OCI-M2 (cell line): ENCODE measurements around the gene RPL18.

Experiments used
- DNase-seq: peaks from one replicate; lab custom pipeline; 2025; ENCODE audit not compliant: unreplicated experiment; lab: John Stamatoyannopoulos, UW

Gene RPL18

DNA sequence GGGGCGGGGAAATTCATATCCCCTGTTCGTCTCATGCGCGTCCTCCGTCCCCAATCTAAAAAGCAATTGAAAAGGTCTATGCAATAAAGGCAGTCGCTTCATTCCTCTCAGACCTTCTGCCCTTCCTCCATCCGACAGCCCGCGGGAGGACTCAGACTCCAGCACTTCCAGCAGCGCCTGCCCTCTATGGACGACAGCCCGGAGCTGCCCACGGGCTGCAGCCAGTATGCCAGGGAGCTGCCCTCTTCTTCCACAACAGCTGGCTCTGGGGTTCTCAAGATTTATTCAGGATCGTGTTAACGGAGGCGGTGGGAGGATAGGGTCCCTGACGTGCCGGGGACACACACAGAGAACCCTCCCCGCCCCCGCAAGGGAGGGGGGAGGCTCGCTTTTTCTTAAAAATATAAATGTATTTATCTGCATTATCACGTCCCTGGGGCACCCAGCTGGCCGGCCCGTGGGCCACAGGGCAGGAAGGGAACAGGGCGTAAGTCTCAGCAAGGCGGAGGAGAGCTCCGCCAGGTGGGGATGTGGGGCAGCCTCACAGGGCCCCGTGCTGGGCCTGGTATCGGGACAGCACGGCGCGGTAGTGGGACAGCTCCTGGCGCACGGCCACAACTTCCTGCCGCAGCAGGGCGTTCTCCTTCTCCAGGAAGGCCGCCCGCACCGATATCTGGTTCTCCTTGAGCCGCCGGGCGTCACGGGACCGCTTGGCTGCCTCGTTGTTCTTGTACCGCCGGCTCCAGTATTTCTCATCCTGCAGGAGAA, 11.5 kb upstream of the RPL18 start:
- DNase-seq, result no peak

DNA sequence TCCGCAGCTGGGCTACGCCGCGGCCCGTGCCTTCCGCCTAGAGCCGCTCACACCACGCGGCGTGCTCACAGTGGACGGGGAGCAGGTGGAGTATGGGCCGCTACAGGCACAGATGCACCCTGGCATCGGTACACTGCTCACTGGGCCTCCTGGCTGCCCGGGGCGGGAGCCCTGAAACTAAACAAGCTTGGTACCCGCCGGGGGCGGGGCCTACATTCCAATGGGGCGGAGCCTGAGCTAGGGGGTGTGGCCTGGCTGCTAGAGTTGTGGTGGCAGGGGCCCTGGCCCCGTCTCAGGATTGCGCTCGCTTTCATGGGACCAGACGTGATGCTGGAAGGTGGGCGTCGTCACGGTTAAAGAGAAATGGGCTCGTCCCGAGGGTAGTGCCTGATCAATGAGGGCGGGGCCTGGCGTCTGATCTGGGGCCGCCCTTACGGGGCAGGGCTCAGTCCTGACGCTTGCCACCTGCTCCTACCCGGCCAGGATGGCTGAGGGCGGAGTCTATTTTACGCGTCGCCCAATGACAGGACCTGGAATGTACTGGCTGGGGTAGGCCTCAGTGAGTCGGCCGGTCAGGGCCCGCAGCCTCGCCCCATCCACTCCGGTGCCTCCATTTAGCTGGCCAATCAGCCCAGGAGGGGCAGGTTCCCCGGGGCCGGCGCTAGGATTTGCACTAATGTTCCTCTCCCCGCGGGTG, 10.8 kb upstream of the RPL18 start:
- DNase-seq, result no peak

DNA sequence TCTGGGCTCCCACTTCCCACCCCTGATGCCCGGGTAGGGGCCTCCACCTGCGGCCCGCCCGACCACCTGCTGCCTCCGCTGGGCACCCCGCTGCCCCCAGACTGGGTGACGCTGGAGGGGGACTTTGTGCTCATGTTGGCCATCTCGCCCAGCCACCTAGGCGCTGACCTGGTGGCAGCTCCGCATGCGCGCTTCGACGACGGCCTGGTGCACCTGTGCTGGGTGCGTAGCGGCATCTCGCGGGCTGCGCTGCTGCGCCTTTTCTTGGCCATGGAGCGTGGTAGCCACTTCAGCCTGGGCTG, 10.3 kb upstream of the RPL18 start:
- DNase-seq, result no peak

DNA sequence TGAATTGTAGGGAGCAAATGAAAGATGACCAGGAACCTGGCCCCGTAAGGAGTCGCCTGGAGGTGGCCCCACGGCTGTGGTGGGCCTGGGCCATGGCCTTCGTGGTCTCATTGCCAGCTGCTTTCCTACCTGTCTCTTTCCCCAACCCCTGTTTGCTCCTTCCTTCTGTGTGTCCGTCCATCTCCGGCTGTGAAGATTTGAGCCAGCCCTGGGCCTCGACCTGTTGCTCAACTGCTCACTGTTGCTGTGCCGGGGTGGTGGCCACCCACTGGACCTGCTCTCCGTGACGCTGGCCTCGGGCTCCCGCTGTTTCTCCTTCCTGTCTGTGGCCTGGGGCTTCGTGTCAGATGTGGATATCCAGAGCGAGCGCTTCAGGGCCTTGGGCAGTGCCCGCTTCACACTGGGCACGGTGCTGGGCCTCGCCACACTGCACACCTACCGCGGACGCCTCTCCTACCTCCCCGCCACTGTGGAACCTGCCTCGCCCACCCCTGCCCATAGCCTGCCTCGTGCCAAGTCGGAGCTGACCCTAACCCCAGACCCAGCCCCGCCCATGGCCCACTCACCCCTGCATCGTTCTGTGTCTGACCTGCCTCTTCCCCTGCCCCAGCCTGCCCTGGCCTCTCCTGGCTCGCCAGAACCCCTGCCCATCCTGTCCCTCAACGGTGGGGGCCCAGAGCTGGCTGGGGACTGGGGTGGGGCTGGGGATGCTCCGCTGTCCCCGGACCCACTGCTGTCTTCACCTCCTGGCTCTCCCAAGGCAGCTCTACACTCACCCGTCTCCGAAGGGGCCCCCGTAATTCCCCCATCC, 9.7 kb upstream of the RPL18 start:
- DNase-seq, result no peak

DNA sequence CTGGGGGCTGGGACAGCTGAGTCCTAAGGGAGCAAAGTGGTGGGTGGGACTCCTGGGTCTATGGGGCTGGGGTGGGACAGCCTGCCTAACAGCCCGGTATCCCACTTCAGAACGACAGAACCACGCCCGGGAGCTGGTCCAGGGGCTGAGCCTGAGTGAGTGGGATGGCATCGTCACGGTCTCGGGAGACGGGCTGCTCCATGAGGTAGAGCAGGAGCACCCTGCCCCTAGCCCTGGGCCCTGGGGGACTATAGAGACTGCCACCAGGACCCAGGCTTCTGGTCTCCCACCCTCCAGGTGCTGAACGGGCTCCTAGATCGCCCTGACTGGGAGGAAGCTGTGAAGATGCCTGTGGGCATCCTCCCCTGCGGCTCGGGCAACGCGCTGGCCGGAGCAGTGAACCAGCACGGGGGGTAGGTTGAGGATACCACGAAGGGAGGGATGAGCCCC, 8.9 kb upstream of the RPL18 start:
- DNase-seq, result no peak

DNA sequence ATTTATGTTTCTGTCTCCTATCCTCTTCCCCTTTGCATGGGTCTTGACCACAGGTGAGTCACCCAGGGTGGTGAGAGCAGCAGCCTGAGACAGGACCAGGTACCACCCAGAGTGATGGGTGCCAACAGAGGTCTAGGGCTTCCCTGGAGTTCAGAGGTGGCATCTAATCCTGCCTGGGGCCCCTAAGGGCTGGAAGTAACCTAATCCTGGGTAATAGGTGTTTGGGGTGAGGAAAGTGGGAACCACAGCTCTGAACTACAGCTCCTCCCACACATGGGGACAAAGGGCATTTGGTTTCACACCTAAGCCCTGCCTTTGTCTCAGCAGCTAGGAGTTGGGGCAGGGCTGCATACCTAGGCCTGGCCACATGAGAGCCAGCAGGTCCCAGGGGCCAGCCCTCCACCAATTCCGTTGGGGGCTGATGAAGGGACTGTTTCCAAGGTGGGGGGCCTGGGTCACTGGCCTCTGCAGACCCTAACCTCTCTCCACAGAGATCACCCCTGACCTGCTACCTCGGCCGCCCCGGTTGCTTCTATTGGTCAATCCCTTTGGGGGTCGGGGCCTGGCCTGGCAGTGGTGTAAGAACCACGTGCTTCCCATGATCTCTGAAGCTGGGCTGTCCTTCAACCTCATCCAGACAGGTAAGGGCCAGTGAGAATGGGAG, 8.4 kb upstream of the RPL18 start:
- DNase-seq, result no peak

DNA sequence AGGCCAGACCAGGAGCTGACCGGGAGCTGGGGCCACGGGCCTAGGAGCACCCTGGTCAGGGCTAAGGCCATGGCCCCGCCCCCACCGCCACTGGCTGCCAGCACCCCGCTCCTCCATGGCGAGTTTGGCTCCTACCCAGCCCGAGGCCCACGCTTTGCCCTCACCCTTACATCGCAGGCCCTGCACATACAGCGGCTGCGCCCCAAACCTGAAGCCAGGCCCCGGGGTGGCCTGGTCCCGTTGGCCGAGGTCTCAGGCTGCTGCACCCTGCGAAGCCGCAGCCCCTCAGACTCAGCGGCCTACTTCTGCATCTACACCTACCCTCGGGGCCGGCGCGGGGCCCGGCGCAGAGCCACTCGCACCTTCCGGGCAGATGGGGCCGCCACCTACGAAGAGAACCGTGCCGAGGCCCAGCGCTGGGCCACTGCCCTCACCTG, 6.9 kb upstream of the RPL18 start:
- DNase-seq, result no peak

DNA sequence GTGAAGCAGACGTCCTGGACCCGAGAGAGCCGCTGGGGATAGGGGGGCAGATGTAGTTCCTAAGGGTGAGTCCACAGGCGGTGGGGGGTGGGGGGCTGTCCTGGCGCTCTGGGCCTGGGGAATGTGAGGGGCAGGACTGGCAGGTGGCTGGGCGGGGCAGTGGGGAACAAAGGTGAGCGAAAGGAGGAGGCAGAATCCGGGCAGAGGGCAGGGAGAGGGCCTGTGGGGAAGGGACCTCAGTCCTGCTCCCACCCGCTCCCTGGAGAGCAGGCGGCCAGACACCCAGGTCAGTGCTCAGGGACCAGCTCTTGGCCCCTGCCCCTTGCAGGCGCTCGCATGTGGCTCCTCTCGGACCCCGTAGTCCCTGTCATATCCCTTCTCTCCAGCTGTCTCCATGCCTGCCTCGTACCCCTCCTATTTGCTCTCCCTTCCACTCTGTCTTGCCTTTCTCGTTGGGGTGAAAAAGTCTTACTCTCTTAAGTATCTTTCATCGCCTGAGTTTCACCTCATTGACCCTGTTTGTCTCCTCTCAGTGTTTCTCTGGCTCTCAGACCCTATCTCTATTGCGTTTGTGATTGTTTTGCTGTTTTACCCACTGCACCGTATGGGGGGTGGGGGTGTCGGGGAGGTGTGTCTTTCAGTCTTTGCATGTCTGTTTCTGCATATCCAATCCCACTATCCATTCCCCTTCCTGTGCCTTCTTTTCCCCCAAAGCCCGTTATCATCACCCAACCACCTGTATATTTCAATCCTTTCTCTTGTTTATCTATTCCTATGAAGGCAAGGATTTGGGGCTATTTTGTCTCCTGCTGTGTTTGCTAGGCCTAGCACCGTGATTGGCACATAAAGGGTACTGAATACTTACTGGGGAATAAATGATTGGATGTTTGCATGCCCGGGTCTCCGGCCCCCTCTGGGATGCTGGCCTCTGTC, 6.1 kb upstream of the RPL18 start:
- no peak for DNase-seq

DNA sequence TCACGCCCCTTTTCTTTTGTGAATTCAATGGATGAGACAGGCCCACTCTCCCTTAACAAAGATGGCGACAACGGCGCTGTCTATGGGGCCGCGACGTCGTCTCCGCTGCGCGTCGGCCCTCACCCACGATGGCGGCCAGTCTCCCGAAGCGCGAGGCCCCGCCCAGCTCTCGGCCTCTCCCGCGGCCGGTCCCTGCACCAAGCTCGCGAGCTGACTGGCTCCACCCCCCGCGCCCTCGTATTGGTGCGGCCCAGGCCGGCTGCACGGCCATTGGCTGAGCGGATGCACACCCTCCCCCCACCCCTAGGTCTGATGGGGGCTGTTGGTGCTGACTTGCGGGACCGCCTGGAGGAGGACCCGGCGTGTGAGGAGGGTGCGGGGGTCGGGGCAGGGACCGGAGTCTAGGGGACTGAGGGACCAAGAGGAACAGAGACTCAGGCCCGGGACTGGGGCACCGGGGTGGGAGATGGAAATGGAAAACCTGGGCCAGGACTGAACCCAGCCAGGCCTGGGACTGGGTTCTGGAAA, 5.2 kb upstream of the RPL18 start:
- no peak for DNase-seq

DNA sequence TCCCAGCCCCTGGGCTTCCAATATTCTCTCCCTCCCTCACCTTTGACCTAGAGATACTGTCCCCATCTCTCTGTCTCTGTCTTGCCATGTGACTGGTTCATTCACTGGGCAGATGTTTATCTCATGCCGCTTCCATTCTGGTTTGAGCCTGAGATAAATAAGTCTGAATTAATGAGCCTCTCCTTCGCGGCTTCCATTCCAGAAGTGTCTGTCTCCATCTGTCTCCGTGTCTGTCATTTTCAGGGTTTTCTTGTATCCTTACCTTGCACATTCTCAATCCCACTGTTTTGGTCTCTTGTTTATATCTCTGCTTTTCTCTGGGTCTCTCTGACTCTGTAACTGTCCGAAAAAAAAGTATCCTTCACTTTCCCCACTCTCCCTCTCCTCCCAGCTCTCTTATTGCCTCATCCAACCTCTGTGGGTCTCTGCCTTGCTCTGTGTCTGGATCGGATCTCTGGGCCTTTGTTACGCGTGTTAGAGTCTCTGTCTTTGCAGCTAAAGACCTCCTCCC, 4.6 kb upstream of the RPL18 start:
- DNase-seq, result no peak

DNA sequence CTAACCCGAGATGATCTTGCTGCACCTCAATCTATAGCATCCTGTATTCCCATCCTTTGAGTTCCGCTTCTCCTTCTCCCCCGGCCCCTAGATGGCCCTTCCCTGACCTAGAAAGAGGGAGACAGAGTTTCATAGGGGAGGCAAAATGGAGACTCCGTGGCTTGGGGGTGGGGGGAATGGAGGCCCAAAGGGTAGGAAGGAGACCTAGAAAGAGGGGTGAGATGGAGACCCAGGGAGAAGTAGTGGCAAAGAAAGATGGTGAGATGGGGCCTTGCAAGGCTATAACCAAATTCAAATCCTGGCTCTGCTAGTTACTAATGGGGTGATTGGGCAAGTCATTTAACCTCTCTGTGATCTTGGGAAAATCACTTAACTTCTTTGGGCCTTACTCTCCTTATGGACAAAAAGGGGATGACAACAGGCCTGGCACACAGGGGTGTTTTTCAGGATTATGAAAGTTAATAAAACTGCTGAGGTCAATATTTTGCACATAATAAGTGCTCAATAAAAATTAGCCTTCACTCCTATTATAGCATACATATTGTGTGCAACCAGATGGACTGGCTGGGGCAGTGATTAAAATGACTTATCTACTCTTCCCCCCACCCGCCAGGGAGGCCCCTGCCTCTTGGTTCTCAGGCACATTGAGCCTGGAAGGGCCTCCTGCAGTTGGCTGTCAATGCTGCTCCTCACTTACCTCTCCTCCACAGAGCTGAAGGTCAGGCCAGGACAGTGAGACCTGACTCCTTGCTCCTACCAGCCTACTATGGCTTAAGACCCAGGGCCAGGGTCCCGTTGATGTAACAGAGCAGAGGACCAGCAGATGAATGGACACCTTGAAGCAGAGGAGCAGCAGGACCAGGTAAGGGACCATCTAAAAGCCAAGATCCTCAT, 961 bp upstream of the RPL18 start:
- no peak for DNase-seq

DNA sequence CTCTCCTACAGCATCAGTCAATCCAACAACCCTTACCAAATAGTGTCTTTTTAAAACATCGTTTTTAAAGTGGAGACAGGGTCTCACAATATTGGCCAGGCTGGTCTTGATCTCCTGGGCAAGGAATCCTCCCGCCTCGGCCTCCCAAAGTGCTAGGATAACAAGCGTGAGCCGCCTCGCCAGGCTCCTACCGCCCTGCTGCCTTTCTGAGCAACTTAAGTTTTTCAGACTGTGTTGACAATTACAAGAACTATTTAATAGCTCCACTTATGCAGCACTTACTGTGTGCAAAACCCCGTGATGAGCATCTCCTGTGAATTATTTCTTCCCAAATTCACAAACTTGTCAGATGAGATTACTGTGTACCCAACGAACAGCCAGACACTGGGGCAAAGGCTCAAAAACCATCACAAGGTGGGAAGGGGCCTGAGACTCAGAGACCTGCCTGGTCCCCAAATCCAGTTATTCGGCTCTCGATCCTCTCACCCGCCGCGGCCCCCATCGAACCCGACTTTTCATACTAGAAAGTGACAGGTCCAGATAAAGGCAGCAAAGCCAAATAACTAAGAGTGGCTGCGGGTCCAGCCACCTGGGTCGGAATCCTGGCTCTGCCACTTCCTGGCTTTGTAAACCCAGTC, 581 bp downstream of the RPL18 start:
- DNase-seq, result no peak

DNA sequence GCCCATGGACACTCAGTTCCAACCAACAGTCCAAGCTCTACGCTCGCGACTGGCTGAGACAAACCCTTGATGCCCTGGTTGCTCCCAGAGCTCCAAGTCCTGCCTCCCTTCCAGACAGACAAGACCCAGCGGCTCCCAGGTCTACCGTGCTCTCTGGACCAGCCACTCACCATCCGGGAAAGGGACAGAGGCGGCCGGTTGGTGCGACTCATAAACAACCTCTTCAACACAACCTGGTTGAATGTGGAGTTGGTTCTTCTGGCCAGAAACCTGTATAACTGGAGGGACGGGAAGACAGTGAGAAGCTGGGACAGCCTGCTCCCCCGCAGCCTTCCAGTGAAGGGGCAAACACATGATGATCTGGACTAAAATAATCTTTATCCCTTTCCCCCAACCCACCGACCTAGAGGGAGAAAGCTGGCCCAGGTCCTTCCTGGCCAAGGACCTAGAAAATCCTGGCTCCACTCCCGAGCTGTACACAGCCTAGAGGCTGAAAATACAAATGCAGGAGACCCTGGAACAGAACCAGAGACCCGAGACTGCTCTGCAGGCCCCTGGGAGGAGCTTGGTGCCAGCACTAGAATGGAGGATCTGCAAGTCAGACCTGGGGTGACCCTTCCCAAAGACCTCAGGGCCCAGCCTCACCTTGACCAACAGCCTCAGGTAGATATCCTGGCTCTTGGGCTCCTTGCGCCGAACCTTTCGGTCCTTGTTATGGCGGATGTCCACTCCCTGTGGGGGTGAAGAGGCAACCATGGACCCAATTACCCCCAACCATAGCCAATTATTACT, 1.6 kb downstream of the RPL18 start:
- DNase-seq, result no peak

DNA sequence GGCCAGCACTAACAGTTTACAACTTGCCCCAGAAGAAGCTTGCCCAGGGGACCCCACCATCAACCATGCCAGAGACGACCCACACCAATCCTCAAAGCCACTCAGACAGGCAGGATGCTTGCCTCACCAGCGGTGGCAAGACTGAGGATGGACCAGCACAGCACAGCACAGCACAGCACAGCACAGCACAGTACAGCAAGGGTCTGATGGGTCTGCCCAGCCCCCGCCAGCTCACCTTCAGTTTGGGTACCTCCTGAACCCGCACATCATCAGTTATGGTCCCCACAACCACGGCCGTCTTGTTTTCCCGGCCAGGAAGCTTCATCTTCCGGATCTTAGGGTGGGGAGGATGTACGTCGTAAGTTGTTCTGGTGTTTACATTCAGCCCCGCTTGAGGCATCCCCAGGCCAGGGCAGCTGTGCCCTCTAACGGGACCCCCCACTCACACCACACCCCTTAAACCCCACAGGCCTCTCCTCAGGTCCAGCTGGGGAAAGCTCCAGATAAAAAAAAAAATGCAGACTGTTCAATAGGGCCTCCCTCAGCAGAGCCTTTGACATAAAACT, 2.4 kb downstream of the RPL18 start:
- DNase-seq, result no peak

DNA sequence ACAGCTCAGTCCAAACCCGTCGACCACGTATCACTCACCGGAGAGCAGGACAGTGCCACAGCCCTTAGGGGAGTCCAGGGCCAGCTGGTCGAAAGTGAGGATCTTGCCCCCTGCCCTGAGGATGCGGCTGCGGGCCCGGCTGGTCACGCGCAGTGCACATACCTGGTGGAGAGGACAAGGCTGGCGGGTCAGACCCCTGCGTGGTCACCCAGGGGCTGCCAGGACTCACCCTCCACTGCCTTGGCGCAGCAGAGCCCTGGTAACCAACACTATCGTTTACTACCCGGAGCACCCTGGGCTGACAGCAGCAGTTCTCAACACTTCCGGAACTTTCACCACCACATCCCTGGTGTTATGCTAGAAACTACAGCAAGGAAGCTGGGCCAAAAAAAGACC, 2.9 kb downstream of the RPL18 start:
- no peak for DNase-seq

DNA sequence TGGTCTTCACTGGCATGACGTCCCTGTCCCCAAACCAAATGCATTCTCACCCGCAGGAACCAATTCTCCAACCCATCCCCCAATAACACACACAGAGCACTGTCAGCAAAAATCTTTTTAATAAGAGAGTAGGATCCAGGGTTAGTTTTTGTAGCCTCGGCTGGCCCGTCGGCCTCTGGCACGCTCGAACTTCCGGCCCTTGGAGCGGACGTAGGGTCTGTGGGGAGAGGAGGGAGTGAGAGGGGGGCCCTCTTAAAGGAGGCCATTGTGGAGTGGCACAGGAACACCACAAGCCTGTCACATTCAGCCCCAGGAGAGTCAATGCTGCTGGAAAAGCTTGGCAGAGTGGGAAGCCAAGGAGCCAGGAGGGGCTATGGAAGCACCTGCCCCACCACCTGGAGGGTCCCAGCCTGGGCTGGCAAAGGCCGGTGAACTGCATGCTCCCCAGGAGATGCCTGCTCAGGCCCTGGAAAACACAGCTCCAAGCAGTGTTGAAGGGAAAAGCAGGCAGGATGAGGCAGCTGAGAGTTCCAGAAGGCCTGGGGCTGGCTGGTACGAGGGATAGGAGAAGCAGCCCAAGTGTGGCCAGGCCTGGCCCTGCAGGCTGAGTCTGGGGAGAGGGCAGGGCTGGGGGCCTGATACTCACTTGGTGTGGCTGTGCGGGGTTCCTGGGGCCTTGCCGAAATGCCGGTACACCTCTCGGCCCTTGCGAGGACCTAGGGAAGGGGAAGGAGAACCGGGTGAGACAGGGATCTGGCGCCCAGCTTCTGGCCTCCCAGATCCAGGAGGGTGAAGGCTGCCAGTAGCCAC, 3.5 kb downstream of the RPL18 start:
- DNase-seq, result no peak
